CD4-positive, alpha-beta T cell (primary cell): Measurements from ENCODE around the gene LARGE1. TPM values are rescaled to one million over a fixed set of nuclear protein-coding genes. Genes with fewer than 3 reads are reported as not detected.

Experiments used
- ATAC-seq: fragments of 200-7000 bp; cut with Tn5 transposase; one replicate; pipeline ENCODE4 v1.10.0; 2022; ENCODE audit warnings: mild to moderate bottlenecking; ENCODE audit not compliant: poor library complexity
- CTCF ChIA-PET: fragments of 350-600 bp; sonication (Branson Sonifier 250); formaldehyde crosslinking; loops from one replicate; lab custom pipeline; 2021; ENCODE audit warnings: antibody characterized with exemption, inconsistent platforms; lab: Charles Lee
- POLR2A ChIA-PET: fragments of 350-600 bp; sonication (Branson Sonifier 250); formaldehyde crosslinking; loops from one replicate; lab custom pipeline; 2021; ENCODE audit warnings: antibody characterized with exemption, inconsistent platforms; lab: Charles Lee
- DNase-seq, 14 experiments: peaks; one replicate each; pipeline ENCODE4 v3.0.0-alpha.2; 2013 to 2020; ENCODE audit warnings: mixed read lengths in 2 of 14
- H3K27ac ChIP-seq, 2 donors: one replicate each; pipeline versions ENCODE4 v1.5.1 to v1.7.0; 2013; ENCODE audit warnings: low read length in 2 of 2, low read depth in 1 of 2, mild to moderate bottlenecking in 1 of 2
- H3K27me3 ChIP-seq, 2 experiments: 1 replicate in 1 of 2; 2 replicates in 1 of 2; pipeline versions ENCODE4 v1.6.1 to v1.7.0; 2013; ENCODE audit warnings: low read length in 2 of 2, control low read depth in 1 of 2, mild to moderate bottlenecking in 1 of 2, moderate library complexity in 1 of 2; ENCODE audit not compliant: insufficient read depth in 2 of 2, control insufficient read depth in 1 of 2
- H3K36me3 ChIP-seq: one replicate; pipeline ENCODE4 v1.6.1; 2013; ENCODE audit warnings: low read length, control low read depth; ENCODE audit not compliant: insufficient read depth
- H3K4me1 ChIP-seq: one replicate; pipeline ENCODE4 v1.6.1; 2013; ENCODE audit warnings: low read length, control low read depth; ENCODE audit not compliant: insufficient read depth
- H3K4me3 ChIP-seq: one replicate; pipeline ENCODE4 v1.5.1; 2013; ENCODE audit warnings: mild to moderate bottlenecking, low read length, moderate library complexity
- H3K9me3 ChIP-seq, 2 experiments: 1 replicate in 1 of 2; 2 replicates in 1 of 2; pipeline versions ENCODE4 v1.6.1 to v1.7.0; 2013; ENCODE audit warnings: low read length in 2 of 2, mild to moderate bottlenecking in 2 of 2, control low read depth in 1 of 2, moderate library complexity in 1 of 2; ENCODE audit not compliant: control insufficient read depth in 1 of 2, insufficient read depth in 1 of 2
- H3K27ac Mint-ChIP-seq: one replicate; pipeline ENCODE4 v1.8.0; 2020; ENCODE audit warnings: mixed read lengths
- H3K27me3 Mint-ChIP-seq: one replicate; pipeline ENCODE4 v1.8.0; 2021; ENCODE audit warnings: mixed read lengths
- H3K36me3 Mint-ChIP-seq: one replicate; pipeline ENCODE4 v1.8.0; 2021; ENCODE audit warnings: low read depth, mixed read lengths
- H3K4me1 Mint-ChIP-seq: one replicate; pipeline ENCODE4 v1.8.0; 2021; ENCODE audit warnings: low read depth, mixed read lengths
- H3K4me3 Mint-ChIP-seq: one replicate; pipeline ENCODE4 v1.8.0; 2020; ENCODE audit warnings: mild to moderate bottlenecking, mixed read lengths
- H3K9me3 Mint-ChIP-seq: one replicate; pipeline ENCODE4 v1.8.0; 2020; ENCODE audit warnings: mixed read lengths
- intact Hi-C, 2 experiments: fragments of 100-400 bp; cut with DNase I in 1 of 2; cut with micrococcal nuclease in 1 of 2; formaldehyde crosslinking; loops; one replicate each; pipeline versions ENCODE4 v1.15.1 to v1.9.0; 2023 to 2025; cut with DNase I, micrococcal nuclease
- total RNA-seq, 174 experiments: library from RNA in 2 of 174; stranded (reverse) in 2 of 174; gene quantifications; one replicate each; pipeline ENCODE4 v1.2.3 and lab custom pipeline; 2021 to 2026
- TF ChIP-seq, protein P1 (sequence below): fragments of 200-600 bp; IDR thresholded peaks from one replicate; pipeline ENCODE4 v1.8.0; 2022; ENCODE audit warnings: antibody characterized with exemption, mild to moderate bottlenecking

Gene LARGE1
- total RNA-seq, 2 experiments from 2014 or later: 0.14 to 0.70 TPM

DNA sequence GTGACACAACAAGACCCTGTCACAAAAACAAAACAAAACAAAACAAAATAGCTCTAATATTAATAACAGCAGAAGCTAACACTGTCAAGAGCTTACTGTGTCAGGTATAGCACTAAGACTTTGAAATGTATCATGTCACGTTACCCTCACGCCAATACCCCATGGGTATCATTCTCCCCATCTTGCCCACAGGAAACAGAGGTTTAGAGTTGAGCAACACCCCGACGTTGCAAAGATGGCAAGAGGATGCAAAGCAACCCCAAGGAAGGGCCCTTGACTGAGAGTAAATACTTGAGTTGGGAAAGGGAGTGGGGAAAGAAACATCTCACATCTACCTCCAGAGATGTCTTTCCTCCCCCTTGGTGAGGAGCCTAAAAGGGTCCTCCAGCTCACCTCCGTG is 366.8 kb downstream of the LARGE1 start:
- Mint-ChIP-seq H3K4me3 (no peak overlapping the region), H3K27ac (no peak overlapping the region), H3K27me3 (no peaks in the 10 kb centered on the region), H3K9me3 (peaks cover 6% of the 10 kb centered on the region), H3K36me3 (no peaks in the 10 kb centered on the region), H3K4me1 (no peaks in the 10 kb centered on the region)
- H3K4me1 ChIP-seq: no peaks in the 10 kb centered on the region
- no peak for ATAC-seq
- DNase-seq: peak in 1 of 14 experiments; percentile 19
- TF ChIP-seq, protein P1, sequence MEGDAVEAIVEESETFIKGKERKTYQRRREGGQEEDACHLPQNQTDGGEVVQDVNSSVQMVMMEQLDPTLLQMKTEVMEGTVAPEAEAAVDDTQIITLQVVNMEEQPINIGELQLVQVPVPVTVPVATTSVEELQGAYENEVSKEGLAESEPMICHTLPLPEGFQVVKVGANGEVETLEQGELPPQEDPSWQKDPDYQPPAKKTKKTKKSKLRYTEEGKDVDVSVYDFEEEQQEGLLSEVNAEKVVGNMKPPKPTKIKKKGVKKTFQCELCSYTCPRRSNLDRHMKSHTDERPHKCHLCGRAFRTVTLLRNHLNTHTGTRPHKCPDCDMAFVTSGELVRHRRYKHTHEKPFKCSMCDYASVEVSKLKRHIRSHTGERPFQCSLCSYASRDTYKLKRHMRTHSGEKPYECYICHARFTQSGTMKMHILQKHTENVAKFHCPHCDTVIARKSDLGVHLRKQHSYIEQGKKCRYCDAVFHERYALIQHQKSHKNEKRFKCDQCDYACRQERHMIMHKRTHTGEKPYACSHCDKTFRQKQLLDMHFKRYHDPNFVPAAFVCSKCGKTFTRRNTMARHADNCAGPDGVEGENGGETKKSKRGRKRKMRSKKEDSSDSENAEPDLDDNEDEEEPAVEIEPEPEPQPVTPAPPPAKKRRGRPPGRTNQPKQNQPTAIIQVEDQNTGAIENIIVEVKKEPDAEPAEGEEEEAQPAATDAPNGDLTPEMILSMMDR: no peak
- POLR2A ChIA-PET: no interaction called here
- CTCF ChIA-PET: no interaction called here
- H3K27ac ChIP-seq: no peak overlapping the region
- H3K9me3 ChIP-seq: no peaks in the 10 kb centered on the region
- H3K4me3 ChIP-seq: no peak overlapping the region
- intact Hi-C loops: no loop called here
- no peaks in the 10 kb centered on the region for H3K36me3 ChIP-seq
- no peaks in the 10 kb centered on the region for H3K27me3 ChIP-seq

DNA sequence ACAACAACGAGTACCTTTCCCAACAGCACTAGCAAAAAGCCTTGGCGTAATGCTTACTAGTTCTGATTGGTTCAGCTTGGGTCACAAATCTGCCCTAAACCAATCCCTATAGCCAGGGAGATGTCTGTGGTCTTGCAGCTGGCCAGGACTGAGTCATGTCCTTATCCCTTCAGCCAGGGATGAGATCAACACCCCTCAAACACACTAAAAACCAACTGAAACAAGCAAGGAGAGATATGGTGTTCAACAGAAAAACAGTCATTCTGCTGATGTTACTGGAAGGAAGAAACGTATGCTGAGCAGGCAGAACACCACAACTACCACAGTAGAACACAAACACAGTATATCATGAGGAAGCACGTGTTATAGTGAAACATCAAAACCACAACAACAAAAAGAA is 375.6 kb downstream of the LARGE1 start:
- no peak overlapping the region for H3K27ac Mint-ChIP-seq
- peaks cover 0 to 12% of the 10 kb centered on the region in 2 experiments for H3K9me3 ChIP-seq
- TF ChIP-seq, protein P1: no peak
- DNase-seq (peak in 1 of 14 experiments; percentile 7), ATAC-seq (no peak)
- H3K27ac ChIP-seq: no peak overlapping the region
- no peaks in the 10 kb centered on the region for H3K27me3 Mint-ChIP-seq
- H3K36me3 ChIP-seq: no peaks in the 10 kb centered on the region
- intact Hi-C loops: no loop called here
- no peaks in the 10 kb centered on the region for H3K27me3 ChIP-seq
- no peak overlapping the region for H3K4me3 ChIP-seq
- POLR2A ChIA-PET: no interaction called here
- CTCF ChIA-PET: no interaction called here
- H3K4me1 ChIP-seq: no peaks in the 10 kb centered on the region
- H3K36me3 Mint-ChIP-seq: no peaks in the 10 kb centered on the region
- H3K9me3 Mint-ChIP-seq: peaks cover 6% of the 10 kb centered on the region
- H3K4me3 Mint-ChIP-seq: no peak overlapping the region
- H3K4me1 Mint-ChIP-seq: no peaks in the 10 kb centered on the region

DNA sequence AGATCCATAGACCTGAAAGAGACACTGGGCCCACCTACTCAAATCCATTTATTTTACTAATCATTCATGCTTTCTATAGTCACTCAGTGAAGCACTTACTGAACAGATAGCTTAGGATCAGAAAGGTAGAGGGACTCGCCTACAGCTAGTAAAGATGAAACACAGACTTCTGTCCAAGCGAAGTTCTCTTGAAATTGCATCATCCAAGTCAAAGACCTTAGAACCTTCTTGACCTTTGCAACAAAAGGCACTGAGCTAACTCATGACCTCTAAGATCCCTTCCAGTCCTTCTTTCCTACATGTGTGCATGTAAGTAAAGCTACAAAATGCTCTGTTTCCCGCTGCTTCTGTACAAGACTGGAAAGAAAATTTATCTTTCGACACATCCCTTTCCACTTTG is 377.6 kb downstream of the LARGE1 start:
- Histone ChIP-seq H3K36me3 (no peaks in the 10 kb centered on the region), H3K4me1 (no peaks in the 10 kb centered on the region), H3K4me3 (no peak overlapping the region), H3K9me3 (peaks cover 0 to 14% of the 10 kb centered on the region in 2 experiments), H3K27ac (no peak overlapping the region), H3K27me3 (no peaks in the 10 kb centered on the region)
- Mint-ChIP-seq H3K36me3 (no peaks in the 10 kb centered on the region), H3K4me1 (no peaks in the 10 kb centered on the region), H3K27me3 (no peaks in the 10 kb centered on the region), H3K27ac (no peak overlapping the region), H3K9me3 (peaks cover 6% of the 10 kb centered on the region), H3K4me3 (no peak overlapping the region)
- DNase-seq (no peak), ATAC-seq (no peak)
- intact Hi-C loops: no loop called here
- ChIA-PET CTCF (no interaction called here), POLR2A (no interaction called here)
- TF ChIP-seq, protein P1: no peak
